Omental fat pad (tissue), 4 donors: ENCODE measurements around the gene C3orf20. TPM values are rescaled to one million over a fixed set of nuclear protein-coding genes. Genes with fewer than 3 reads are reported as not detected.
"Not testable (repeated sequence)": the region's sequence is repeated elsewhere in the genome, so short reads cannot be mapped to it uniquely, and the experiment has no call there.

Experiments used
- ATAC-seq: fragments of 150-250 bp; one replicate; pipeline ENCODE4 v1.9.1; 2016; ENCODE audit warnings: mild to moderate bottlenecking, moderate library complexity; ENCODE audit not compliant: low FRiP score
- DNase-seq: peaks from one replicate; pipeline ENCODE4 v3.0.0-alpha.2; 2019; ENCODE audit warnings: low spot score
- CTCF ChIP-seq, 3 donors: fragments of 450-650 bp; IDR thresholded peaks; one replicate each; pipeline ENCODE4 v1.5.1; 2016 to 2017; ENCODE audit warnings: antibody characterized with exemption in 3 of 3, mild to moderate bottlenecking in 3 of 3, moderate library complexity in 2 of 3
- total RNA-seq, 4 donors: library from RNA; depleted of rRNA; stranded (reverse); fragments of >200 nt; gene quantifications; one replicate each; pipeline ENCODE4 v1.1.0, GENCODE V29; 2016

The C3orf20 gene
- total RNA-seq, 4 donors from 2014 or later: 0.12 to 0.28 TPM; not detected in 2

GRCh38 chr3:14744556-14744955 is 69.6 kb downstream of the C3orf20 start:
- DNase-seq (no peak), ATAC-seq (no peak)
- no peak for TF ChIP-seq CTCF (IDR thresholded peaks at IDR 0.05)

GRCh38 chr3:14750650-14751049 is 75.7 kb downstream of the C3orf20 start:
- ATAC-seq (no peak), DNase-seq (no peak)
- TF ChIP-seq CTCF (IDR thresholded peaks at IDR 0.05): no peak

- not testable (repeated sequence) for ATAC-seq, DNase-seq
These were observed 78.0 kb downstream of the C3orf20 start for GRCh38 chr3:14752979-14753378.

- no peak for TF ChIP-seq CTCF (IDR thresholded peaks at IDR 0.05)
- no peak for DNase-seq
- ATAC-seq: no peak
These were observed 82.3 kb downstream of the C3orf20 start for GRCh38 chr3:14757153-14757700.

GRCh38 chr3:14758297-14758696 is 83.4 kb downstream of the C3orf20 start:
- DNase-seq (no peak), ATAC-seq (no peak)
- no peak for TF ChIP-seq CTCF (IDR thresholded peaks at IDR 0.05)

GRCh38 chr3:14758959-14759358 is 84.0 kb downstream of the C3orf20 start:
- DNase-seq: no peak
- ATAC-seq: no peak
- no peak for TF ChIP-seq CTCF (IDR thresholded peaks at IDR 0.05)

GRCh38 chr3:14760185-14760584 is 85.2 kb downstream of the C3orf20 start:
- ATAC-seq (no peak), DNase-seq (no peak)
- no peak for TF ChIP-seq CTCF (IDR thresholded peaks at IDR 0.05)
